Ovary (tissue), 9 donors: ENCODE results near the gene NUP188. TPM values are rescaled to one million over a fixed set of nuclear protein-coding genes. Genes with fewer than 3 reads are reported as not detected.

Source experiments
- DNase-seq, 5 donors: peaks; one replicate each; pipeline ENCODE4 v3.0.0-alpha.2; 2019 to 2020
- H3K27ac ChIP-seq, 2 donors: fragments of 200-600 bp; one replicate each; pipeline versions ENCODE4 v1.5.1 to v1.8.0; 2019 to 2022
- H3K27me3 ChIP-seq: fragments of 200-600 bp; one replicate; pipeline ENCODE4 v1.8.0; 2022
- H3K36me3 ChIP-seq: fragments of 200-600 bp; sonication (generic); one replicate; pipeline ENCODE4 v1.5.1; 2019
- H3K4me1 ChIP-seq: one replicate; pipeline ENCODE4 v1.8.1; 2013; ENCODE audit warnings: mild to moderate bottlenecking, moderate library complexity; ENCODE audit not compliant: insufficient read depth
- H3K4me3 ChIP-seq: fragments of 200-600 bp; sonication (generic); one replicate; pipeline ENCODE4 v1.5.1; 2017
- H3K9me3 ChIP-seq, 2 donors: fragments of 200-600 bp in 1 of 2; sonication (generic) in 1 of 2; one replicate each; pipeline versions ENCODE4 v1.5.1 to v1.8.1; 2013 to 2019; ENCODE audit warnings: mild to moderate bottlenecking in 1 of 2, moderate library complexity in 1 of 2
- EP300 ChIP-seq: sonication (generic); formaldehyde crosslinking; IDR thresholded peaks from one replicate; pipeline ENCODE4 v1.6.1; 2017; ENCODE audit warnings: antibody characterized with exemption
- POLR2A ChIP-seq: fragments of 450-650 bp; IDR thresholded peaks from one replicate; pipeline ENCODE4 v1.6.1; 2017; ENCODE audit warnings: antibody characterized with exemption, mild to moderate bottlenecking, moderate library complexity
- WGBS, 3 donors: extraction: QIAGEN DNeasy Blood & Tissue Kit in 1 of 3; methylation state at CpG; one replicate each; pipeline versions ENCODE4 v1.1.5 to v1.1.7; 2013 to 2017; 5-methylcytosine and 5-hydroxymethylcytosine counted together
- intact Hi-C, 4 donors: fragments of 100-400 bp; cut with DNase I; formaldehyde crosslinking; loops; one replicate each; pipeline versions ENCODE4 v1.11.0 to v1.15.1; 2022 to 2023
- polyA plus RNA-seq, 2 donors: library from polyadenylated mRNA; stranded (reverse); fragments of 200-250 nt in 1 of 2; fragments of 350-450 nt in 1 of 2; fragmentation: Illumina TruSeq in 1 of 2; extraction: RNeasy Lipid Tissue Mini Kit (QIAGEN cat#74804) in 1 of 2; gene quantifications; one replicate each; pipeline ENCODE4 v1.2.3, GENCODE V29; 2013 to 2014
- total RNA-seq, 7 donors: library from RNA; depleted of rRNA in 2 of 7; stranded (reverse); fragments of >200 nt in 2 of 7; fragmentation: NEBNext Ultra II Directional in 3 of 7; extraction: Animal tissue kit (Norgen Biotek cat#: 25700) in 3 of 7; gene quantifications; one replicate each; pipeline versions ENCODE4 v1.1.0 to v1.2.4, GENCODE V29; 2016 to 2023
- TF ChIP-seq, protein P1 (sequence below), 3 donors: fragments of 450-650 bp in 2 of 3; fragments of 200-600 bp in 1 of 3; IDR thresholded peaks; one replicate each; pipeline versions ENCODE4 v1.5.1 to v1.8.0; 2016 to 2022; ENCODE audit warnings: antibody characterized with exemption in 3 of 3, mild to moderate bottlenecking in 1 of 3
- donor health status: DM: no; HTN: no; CAD: no; lungs with moderate emphysema.
- donor health status: DM: no; HTN: no; CAD: no.
- donor health status: Bipolar disorder and iron deficiency.
- donor health status: DM: yes; HTN: yes; CAD: no.
- donor health status: DM: no; HTN: no; CAD: no.
- donor health status: DM: yes; HTN: yes; CAD: no.

Gene NUP188
- total and polyA plus RNA-seq, 9 donors, result 10.6 to 43.8 (median 25.1) TPM

DNA sequence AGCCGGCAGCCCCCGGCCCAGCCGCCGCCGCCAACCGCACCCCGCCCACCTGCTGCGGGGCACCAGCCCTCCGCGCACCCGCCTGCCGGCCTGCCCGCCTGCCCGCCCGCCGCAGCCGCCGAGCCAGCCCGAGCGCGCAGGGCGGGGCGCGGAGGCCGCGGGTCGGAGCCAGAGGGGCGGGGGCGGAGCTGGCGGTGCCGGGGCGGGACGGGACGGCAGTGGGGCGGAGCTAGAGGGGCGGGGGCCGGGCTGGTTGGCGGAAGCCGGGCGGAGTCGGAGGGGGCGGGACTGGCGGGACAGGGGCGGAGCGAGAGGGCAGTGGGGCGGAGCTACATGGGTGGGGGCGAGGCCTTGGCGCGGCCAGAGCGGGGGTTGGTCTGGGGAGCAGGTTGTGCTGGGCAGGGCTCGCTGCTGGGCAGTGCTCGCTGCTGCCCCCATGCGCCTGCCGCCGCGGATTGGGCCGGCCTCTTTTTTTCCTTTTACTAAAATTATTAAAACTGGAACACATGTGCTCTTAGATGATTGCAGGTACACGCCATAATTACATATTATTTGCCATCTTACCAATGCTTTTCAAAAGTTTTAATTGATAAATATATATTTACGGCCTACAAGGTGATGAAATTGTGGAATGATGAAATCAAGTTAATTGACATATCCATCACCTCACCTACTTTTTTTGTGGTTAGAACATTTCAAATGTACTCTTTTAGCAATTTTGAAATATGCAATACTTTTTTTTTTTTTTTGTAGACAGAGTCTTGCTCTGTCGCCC lies 80.9 kb downstream of the NUP188 start, which contains the start of gene SH3GLB2:
Gene SH3GLB2, minus strand, starts transcription at position 140 of the 775 bp plus-strand sequence. CDS start 177 bp downstream, outside the sequence.
- DNase-seq, result peak; percentile 95 to 99 (median 98)
- Histone ChIP-seq H3K4me3 (peak within 1 kb of the TSS; percentile 89), H3K27me3 (no peaks in the 10 kb centered on the region), H3K27ac (peak within 1 kb of the TSS in 1 of 2 donors; percentile 37), H3K9me3 (no peaks in the 10 kb centered on the region), H3K4me1 (peaks cover 1% of the 10 kb centered on the region), H3K36me3 (no peaks in the 10 kb centered on the region)
- WGBS, 3 donors, result 1 to 4% (median 1%) methylated on average over 15 to 60 of the region's 60 CpGs
- intact Hi-C loops, result no loop called here
- TF ChIP-seq, protein P1, sequence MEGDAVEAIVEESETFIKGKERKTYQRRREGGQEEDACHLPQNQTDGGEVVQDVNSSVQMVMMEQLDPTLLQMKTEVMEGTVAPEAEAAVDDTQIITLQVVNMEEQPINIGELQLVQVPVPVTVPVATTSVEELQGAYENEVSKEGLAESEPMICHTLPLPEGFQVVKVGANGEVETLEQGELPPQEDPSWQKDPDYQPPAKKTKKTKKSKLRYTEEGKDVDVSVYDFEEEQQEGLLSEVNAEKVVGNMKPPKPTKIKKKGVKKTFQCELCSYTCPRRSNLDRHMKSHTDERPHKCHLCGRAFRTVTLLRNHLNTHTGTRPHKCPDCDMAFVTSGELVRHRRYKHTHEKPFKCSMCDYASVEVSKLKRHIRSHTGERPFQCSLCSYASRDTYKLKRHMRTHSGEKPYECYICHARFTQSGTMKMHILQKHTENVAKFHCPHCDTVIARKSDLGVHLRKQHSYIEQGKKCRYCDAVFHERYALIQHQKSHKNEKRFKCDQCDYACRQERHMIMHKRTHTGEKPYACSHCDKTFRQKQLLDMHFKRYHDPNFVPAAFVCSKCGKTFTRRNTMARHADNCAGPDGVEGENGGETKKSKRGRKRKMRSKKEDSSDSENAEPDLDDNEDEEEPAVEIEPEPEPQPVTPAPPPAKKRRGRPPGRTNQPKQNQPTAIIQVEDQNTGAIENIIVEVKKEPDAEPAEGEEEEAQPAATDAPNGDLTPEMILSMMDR (IDR thresholded peaks at IDR 0.05), result peak; percentile 78 to 96 (median 87)
- TF ChIP-seq EP300, result no peak

GRCh38 chr9:129030191-129030590 lies 82.7 kb downstream of the NUP188 start:
- H3K27me3 ChIP-seq, result no peaks in the 10 kb centered on the region
- TF ChIP-seq POLR2A (no peak), EP300 (no peak)
- TF ChIP-seq, protein P1 (IDR thresholded peaks at IDR 0.05), result no peak
- no peak overlapping the region for H3K27ac ChIP-seq
- no peak overlapping the region for H3K4me3 ChIP-seq
- H3K36me3 ChIP-seq, result no peaks in the 10 kb centered on the region
- no peaks in the 10 kb centered on the region for H3K4me1 ChIP-seq
- no peaks in the 10 kb centered on the region for H3K9me3 ChIP-seq
- intact Hi-C loops, result no loop called here
- no peak for DNase-seq

- Histone ChIP-seq H3K27ac (no peak overlapping the region), H3K27me3 (no peaks in the 10 kb centered on the region), H3K36me3 (no peaks in the 10 kb centered on the region), H3K9me3 (no peaks in the 10 kb centered on the region), H3K4me1 (no peaks in the 10 kb centered on the region), H3K4me3 (no peak overlapping the region)
- TF ChIP-seq POLR2A (no peak), EP300 (no peak)
- TF ChIP-seq, protein P1 (IDR thresholded peaks at IDR 0.05), result no peak
- WGBS, 3 donors, result 55 to 64% (median 63%) methylated on average over 4 of the region's 4 CpGs
- intact Hi-C loops, result no loop called here
- DNase-seq, result no peak
These were observed 84.0 kb downstream of the NUP188 start for GRCh38 chr9:129031514-129031913.

DNA sequence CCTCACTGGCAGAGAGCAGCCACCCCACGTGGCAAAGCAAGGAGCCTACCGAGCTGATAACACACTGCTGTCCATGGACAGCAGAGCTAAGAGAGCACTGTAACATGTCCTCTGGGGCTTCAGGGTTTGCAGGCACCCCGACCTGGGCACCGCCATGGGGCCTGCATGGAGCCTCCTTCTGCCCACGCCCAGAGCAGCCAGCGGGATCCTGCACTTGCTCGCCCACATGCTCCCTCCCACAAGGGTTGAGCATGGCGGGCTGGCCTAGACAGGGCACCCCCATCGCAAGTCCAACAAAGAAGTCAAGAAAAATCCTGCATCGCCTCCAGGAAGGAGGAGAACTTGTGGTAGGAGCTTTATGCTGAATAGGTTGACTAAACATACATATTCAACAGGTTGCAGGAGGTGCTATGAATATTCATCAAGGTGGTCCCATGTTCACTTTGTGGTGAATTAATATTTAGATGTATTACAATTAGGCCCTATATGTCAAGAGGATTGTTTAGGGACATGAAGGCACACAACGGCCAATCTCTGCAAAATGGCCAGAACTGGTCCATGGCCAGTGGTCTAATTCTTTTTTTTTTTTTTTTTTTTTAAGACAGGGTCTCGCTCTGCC lies 85.2 kb downstream of the NUP188 start:
- Histone ChIP-seq H3K36me3 (no peaks in the 10 kb centered on the region), H3K4me1 (peaks cover 6% of the 10 kb centered on the region), H3K27me3 (no peaks in the 10 kb centered on the region), H3K4me3 (no peak overlapping the region), H3K9me3 (no peaks in the 10 kb centered on the region), H3K27ac (no peak overlapping the region)
- WGBS, 3 donors, result 82 to 85% (median 82%) methylated on average over 8 to 12 of the region's 12 CpGs
- intact Hi-C loops, result no loop called here
- DNase-seq, result no peak
- TF ChIP-seq EP300, result no peak
- no peak for TF ChIP-seq POLR2A
- TF ChIP-seq, protein P1 (IDR thresholded peaks at IDR 0.05), result no peak
